GM19463 (cell line): ENCODE data around the gene SLC25A38.
A peak's percentile ranks its signal among the peaks of the same experiment; 100 is the strongest.

Source experiments
- ATAC-seq: cut with Tn5 transposase; IDR thresholded peaks from one replicate; pipeline ENCODE4 v1.9.1; 2021; ENCODE audit warnings: mild to moderate bottlenecking, moderate library complexity; ENCODE audit not compliant: unreplicated experiment

The SLC25A38 gene

GRCh38 chr3:39432342-39432741, 49.2 kb downstream of the SLC25A38 start:
- no peak for ATAC-seq

GRCh38 chr3:39433642-39434041, 50.5 kb downstream of the SLC25A38 start:
- ATAC-seq: no peak

GRCh38 chr3:39434574-39434973, 51.4 kb downstream of the SLC25A38 start:
- peak; percentile 97 for ATAC-seq

- no peak for ATAC-seq
Observed at GRCh38 chr3:39435006-39435748, 52.0 kb downstream of the SLC25A38 start.

- ATAC-seq: no peak
Observed at GRCh38 chr3:39438880-39439279, 55.7 kb downstream of the SLC25A38 start.

- ATAC-seq: no peak
Observed at GRCh38 chr3:39440316-39440715, 57.1 kb downstream of the SLC25A38 start.

- no peak for ATAC-seq
Observed at GRCh38 chr3:39443530-39443929, 60.4 kb downstream of the SLC25A38 start.

GRCh38 chr3:39445927-39446326, 62.8 kb downstream of the SLC25A38 start:
- no peak for ATAC-seq

- ATAC-seq: no peak
Observed at GRCh38 chr3:39446444-39446843, 63.3 kb downstream of the SLC25A38 start.
